Prostate gland (tissue), 2 donors: Measurements from ENCODE around the gene PTPRK. TPM values are rescaled to one million over a fixed set of nuclear protein-coding genes. Genes with fewer than 3 reads are reported as not detected.

Experiments
- DNase-seq: peaks from one replicate; pipeline ENCODE4 v3.0.0-alpha.2; 2019; ENCODE audit warnings: low spot score
- H3K27ac ChIP-seq, 2 donors: fragments of 200-600 bp; sonication (generic); 2 replicates each; pipeline ENCODE4 v1.5.1; 2017 to 2019
- H3K27me3 ChIP-seq: fragments of 200-600 bp; sonication (generic); replicated peaks from 2 replicates; pipeline ENCODE4 v1.5.1; 2019; ENCODE audit not compliant: insufficient read depth
- H3K36me3 ChIP-seq, 2 donors: fragments of 200-600 bp; sonication (generic); 1 replicate in 1 of 2; 2 replicates in 1 of 2; pipeline versions ENCODE4 v1.5.1 to v1.8.1; 2017 to 2019
- H3K4me1 ChIP-seq: fragments of 200-600 bp; sonication (generic); replicated peaks from 2 replicates; pipeline ENCODE4 v1.5.1; 2019
- H3K4me3 ChIP-seq, 2 donors: fragments of 200-600 bp; sonication (generic); 2 replicates each; pipeline ENCODE4 v1.5.1; 2017 to 2019
- H3K9me3 ChIP-seq: fragments of 200-600 bp; sonication (generic); 2 replicates; pipeline ENCODE4 v1.5.1; 2017
- POLR2A ChIP-seq: fragments of 450-650 bp; IDR thresholded peaks from one replicate; pipeline ENCODE4 v1.6.1; 2016; ENCODE audit warnings: antibody characterized with exemption, mild to moderate bottlenecking
- POLR2AphosphoS5 ChIP-seq: sonication (generic); formaldehyde crosslinking; IDR thresholded peaks from one replicate; pipeline ENCODE4 v1.6.1; 2017; ENCODE audit warnings: antibody characterized with exemption
- WGBS: methylation state at CpG from one replicate; pipeline ENCODE4 v1.1.5; 2018; 5-methylcytosine and 5-hydroxymethylcytosine counted together
- intact Hi-C: fragments of 100-400 bp; cut with DNase I; formaldehyde crosslinking; loops from one replicate; pipeline ENCODE4 v1.14.2; 2022
- total RNA-seq, 2 donors: library from RNA; depleted of rRNA; stranded (reverse); fragments of >200 nt; gene quantifications; one replicate each; pipeline ENCODE4 v1.1.0, GENCODE V29; 2016
- TF ChIP-seq, protein P1 (sequence below), 4 experiments: fragments of 200-600 bp in 2 of 4; fragments of 450-650 bp in 2 of 4; sonication (generic) in 2 of 4; IDR thresholded peaks; 1 replicate in 3 of 4; 2 replicates in 1 of 4; pipeline ENCODE4 v1.5.1; 2016 to 2019; ENCODE audit warnings: antibody characterized with exemption in 4 of 4, mild to moderate bottlenecking in 2 of 4, moderate library complexity in 2 of 4

Gene PTPRK
- total RNA-seq, 2 donors from 2014 or later, result 32.0 to 64.6 TPM

DNA sequence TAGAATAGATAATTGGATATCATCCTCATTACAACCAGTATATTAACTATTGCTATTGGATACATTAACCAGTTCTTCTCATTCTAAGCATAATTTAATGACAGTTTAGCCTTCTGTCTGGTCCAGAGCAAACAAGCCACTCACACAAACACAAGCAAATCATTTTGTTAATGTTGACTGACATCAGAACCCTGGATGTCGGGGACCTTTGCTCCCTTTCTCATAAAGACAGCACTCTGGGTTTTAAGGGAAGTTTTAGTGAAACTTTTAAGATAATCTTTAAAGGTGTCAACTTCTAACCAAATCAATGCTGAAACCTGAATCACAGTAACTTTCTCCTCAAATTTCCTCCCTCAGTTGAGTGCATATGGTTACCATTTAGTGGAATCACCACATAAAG, 113.9 kb downstream of the PTPRK start:
- Histone ChIP-seq H3K9me3 (no peaks in the 10 kb centered on the region), H3K36me3 (no peaks in the 10 kb centered on the region), H3K4me3 (no peak overlapping the region), H3K27me3 (no peaks in the 10 kb centered on the region), H3K4me1 (no peaks in the 10 kb centered on the region), H3K27ac (no peak overlapping the region)
- TF ChIP-seq POLR2AphosphoS5 (no peak), POLR2A (no peak)
- TF ChIP-seq, protein P1, sequence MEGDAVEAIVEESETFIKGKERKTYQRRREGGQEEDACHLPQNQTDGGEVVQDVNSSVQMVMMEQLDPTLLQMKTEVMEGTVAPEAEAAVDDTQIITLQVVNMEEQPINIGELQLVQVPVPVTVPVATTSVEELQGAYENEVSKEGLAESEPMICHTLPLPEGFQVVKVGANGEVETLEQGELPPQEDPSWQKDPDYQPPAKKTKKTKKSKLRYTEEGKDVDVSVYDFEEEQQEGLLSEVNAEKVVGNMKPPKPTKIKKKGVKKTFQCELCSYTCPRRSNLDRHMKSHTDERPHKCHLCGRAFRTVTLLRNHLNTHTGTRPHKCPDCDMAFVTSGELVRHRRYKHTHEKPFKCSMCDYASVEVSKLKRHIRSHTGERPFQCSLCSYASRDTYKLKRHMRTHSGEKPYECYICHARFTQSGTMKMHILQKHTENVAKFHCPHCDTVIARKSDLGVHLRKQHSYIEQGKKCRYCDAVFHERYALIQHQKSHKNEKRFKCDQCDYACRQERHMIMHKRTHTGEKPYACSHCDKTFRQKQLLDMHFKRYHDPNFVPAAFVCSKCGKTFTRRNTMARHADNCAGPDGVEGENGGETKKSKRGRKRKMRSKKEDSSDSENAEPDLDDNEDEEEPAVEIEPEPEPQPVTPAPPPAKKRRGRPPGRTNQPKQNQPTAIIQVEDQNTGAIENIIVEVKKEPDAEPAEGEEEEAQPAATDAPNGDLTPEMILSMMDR (IDR thresholded peaks at IDR 0.05), result no peak
- DNase-seq, result no peak
- WGBS, result 86% methylated on average over 1 of the region's 1 CpG
- intact Hi-C loops, result no loop called here

DNA sequence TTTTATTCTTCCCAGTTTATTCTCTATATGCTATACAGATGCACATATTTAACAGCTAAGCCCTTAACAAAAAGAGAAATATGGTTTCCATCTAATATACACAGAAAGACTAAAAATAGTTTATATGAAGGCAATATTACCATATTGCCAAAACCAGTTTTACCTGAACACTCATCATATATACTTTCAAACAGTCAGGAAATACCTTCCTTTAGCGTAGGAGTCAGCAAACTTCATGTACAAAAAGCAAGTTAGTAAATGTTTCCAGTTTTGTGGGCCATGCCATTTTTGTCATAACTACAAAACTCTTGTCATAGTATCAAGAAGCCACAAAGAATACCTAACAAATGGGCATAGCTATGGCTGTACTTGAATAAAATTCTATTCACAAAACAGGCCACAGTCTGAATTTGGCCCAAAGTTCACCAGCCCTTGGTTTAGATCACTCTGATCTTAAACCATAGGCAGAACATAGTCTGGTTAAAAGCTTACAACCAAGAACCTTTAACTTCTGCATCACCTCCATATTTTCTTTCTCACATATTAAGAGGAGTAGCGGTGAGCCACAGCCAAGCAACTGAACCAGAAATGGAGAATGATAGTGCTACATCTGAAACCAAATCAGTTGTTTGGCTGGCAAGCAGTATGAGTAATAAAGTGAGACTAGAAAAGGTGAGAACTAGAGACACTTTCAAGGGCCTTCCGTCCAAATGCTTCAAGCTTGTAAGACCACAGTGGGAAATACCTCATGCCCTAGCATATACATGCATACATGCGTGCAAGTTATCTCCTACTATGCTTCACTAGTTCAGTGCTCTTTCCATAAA, 116.6 kb downstream of the PTPRK start:
- Histone ChIP-seq H3K4me3 (no peak overlapping the region), H3K9me3 (no peaks in the 10 kb centered on the region), H3K27ac (no peak overlapping the region), H3K4me1 (no peaks in the 10 kb centered on the region), H3K27me3 (no peaks in the 10 kb centered on the region), H3K36me3 (no peaks in the 10 kb centered on the region)
- DNase-seq, result no peak
- intact Hi-C loops, result no loop called here
- TF ChIP-seq, protein P1 (IDR thresholded peaks at IDR 0.05), result no peak
- no peak for TF ChIP-seq POLR2A
- TF ChIP-seq POLR2AphosphoS5, result no peak
- WGBS, result 95% methylated on average over 4 of the region's 4 CpGs

DNA sequence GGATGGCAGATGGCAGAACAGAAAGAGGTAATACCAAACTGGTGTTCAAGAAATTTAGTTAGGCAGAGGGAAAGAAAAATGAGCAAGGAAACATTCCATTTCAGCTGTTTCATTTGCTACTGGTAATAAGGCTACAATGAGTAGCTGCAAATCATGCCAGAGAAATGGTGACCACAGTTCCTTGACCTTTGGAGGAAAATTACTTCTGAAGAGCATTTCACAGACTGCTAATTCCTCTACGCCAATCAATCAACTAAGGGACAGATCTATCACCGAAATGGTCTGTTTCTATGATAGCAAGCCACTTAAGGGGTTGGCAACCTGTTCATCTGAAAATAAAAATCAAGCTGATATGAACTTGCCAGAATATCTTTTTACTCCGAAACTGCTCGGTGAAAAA, 119.5 kb downstream of the PTPRK start:
- no peaks in the 10 kb centered on the region for H3K9me3 ChIP-seq
- H3K27ac ChIP-seq, result no peak overlapping the region
- 89% methylated on average over 4 of the region's 4 CpGs for WGBS
- TF ChIP-seq, protein P1 (IDR thresholded peaks at IDR 0.05), result no peak
- TF ChIP-seq POLR2A, result no peak
- TF ChIP-seq POLR2AphosphoS5, result no peak
- no peaks in the 10 kb centered on the region for H3K36me3 ChIP-seq
- no peak overlapping the region for H3K4me3 ChIP-seq
- no peaks in the 10 kb centered on the region for H3K4me1 ChIP-seq
- DNase-seq, result no peak
- intact Hi-C loops, result no loop called here
- H3K27me3 ChIP-seq, result no peaks in the 10 kb centered on the region

DNA sequence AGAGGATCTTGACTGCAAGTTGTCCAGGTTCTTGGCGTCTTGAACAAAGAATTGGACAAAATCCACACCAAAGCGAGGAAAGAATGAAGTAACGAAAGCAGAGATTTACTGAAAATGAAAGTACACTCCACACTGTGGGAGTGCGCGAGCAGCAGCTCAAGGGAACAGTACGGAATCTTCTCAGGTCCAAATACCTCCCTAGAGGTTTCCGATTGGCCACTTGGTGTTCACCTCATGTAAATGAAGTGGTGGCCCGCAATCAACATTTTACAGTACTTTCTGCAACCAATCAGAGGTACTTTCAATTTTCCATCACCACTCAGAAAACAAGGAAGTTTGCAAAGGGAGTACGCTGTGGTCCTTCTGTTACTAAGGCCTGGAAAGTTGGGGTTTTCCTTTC, 122.4 kb downstream of the PTPRK start:
- Histone ChIP-seq H3K4me3 (no peak overlapping the region), H3K27ac (no peak overlapping the region), H3K27me3 (no peaks in the 10 kb centered on the region), H3K36me3 (no peaks in the 10 kb centered on the region), H3K9me3 (no peaks in the 10 kb centered on the region), H3K4me1 (no peaks in the 10 kb centered on the region)
- DNase-seq, result no peak
- 93% methylated on average over 9 of the region's 9 CpGs for WGBS
- TF ChIP-seq, protein P1 (IDR thresholded peaks at IDR 0.05), result no peak
- TF ChIP-seq POLR2A, result no peak
- TF ChIP-seq POLR2AphosphoS5, result no peak
- intact Hi-C loops, result no loop called here

DNA sequence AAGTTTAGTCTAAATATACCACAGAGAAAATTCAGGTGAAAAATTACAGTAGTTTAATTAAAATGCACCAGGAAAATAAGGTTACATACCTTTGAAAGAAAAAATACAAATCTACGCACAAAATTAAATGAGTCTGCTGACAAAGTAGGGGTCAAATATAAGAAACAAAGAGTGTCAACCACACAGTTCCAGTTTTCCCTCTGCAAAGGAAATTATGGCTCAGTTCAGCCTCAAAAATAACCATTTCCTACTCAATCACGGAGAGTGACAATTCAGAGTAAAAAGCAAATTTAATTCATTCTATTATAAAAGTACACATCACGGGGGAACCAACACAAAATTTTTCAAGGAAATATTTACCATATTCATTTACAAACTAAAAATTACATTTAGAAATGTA, 124.8 kb downstream of the PTPRK start:
- no peak for DNase-seq
- WGBS, result 94% methylated on average over 3 of the region's 3 CpGs
- TF ChIP-seq POLR2A, result no peak
- TF ChIP-seq, protein P1 (IDR thresholded peaks at IDR 0.05), result no peak
- TF ChIP-seq POLR2AphosphoS5, result no peak
- H3K27ac ChIP-seq, result no peak overlapping the region
- H3K4me3 ChIP-seq, result no peak overlapping the region
- H3K9me3 ChIP-seq, result no peaks in the 10 kb centered on the region
- intact Hi-C loops, result no loop called here
- no peaks in the 10 kb centered on the region for H3K27me3 ChIP-seq
- H3K4me1 ChIP-seq, result no peaks in the 10 kb centered on the region
- H3K36me3 ChIP-seq, result no peaks in the 10 kb centered on the region
